ENCODE data around the gene SH3TC2.

The SH3TC2 gene

GRCh38 chr5:148991566-148991965 is 71.3 kb downstream of the SH3TC2 start:
- Histone ChIP-seq H3K4me3 (ENCODE audit: low read depth, low read length) (no peak overlapping the region), H3K27ac (ENCODE audit: extremely low read depth, low read depth, low read length) (no peak overlapping the region), H3K9me3 (ENCODE audit: control insufficient read depth, insufficient read depth, low read depth, low read length) (no peaks in the 10 kb centered on the region), H3K36me3 (ENCODE audit: control insufficient read depth in 2 of 2, insufficient read depth in 1 of 2, low read length in 2 of 2) (no peaks in the 10 kb centered on the region), H3K4me1 (ENCODE audit: control insufficient read depth, insufficient read depth, low read length) (no peaks in the 10 kb centered on the region)
- ChIA-PET CTCF (interaction anchor here (1.0 to 3.9 kb wide), 5 partner anchors 9 to 260 kb away, joined by 3 to 17 read pairs (median 9); no protein-coding TSS in a partner anchor), POLR2A (no interaction called here)
- TF ChIP-seq ATF2 (tag by site-specific recombination; IDR thresholded peaks at IDR 0.05; ENCODE audit: low read depth) = peak; percentile 14; the same call in 1 of the 2 replicates
- no peak for TF ChIP-seq ZBTB21 (tag by site-specific recombination; IDR thresholded peaks at IDR 0.05)

GRCh38 chr5:148990817-148991216 is 72.0 kb downstream of the SH3TC2 start:
- H3K4me1 ChIP-seq (ENCODE audit: control insufficient read depth, insufficient read depth, low read length) = no peaks in the 10 kb centered on the region
- CTCF ChIA-PET = interaction anchor here (0.6 to 3.9 kb wide), 8 partner anchors 9 to 260 kb away, joined by 3 to 17 read pairs (median 3); no protein-coding TSS in a partner anchor
- H3K9me3 ChIP-seq (ENCODE audit: control insufficient read depth, insufficient read depth, low read depth, low read length) = no peaks in the 10 kb centered on the region
- H3K27ac ChIP-seq (ENCODE audit: extremely low read depth, low read depth, low read length) = no peak overlapping the region
- no peaks in the 10 kb centered on the region for H3K36me3 ChIP-seq (ENCODE audit: control insufficient read depth in 2 of 2, insufficient read depth in 1 of 2, low read length in 2 of 2)
- POLR2A ChIA-PET = no interaction called here
- H3K4me3 ChIP-seq (ENCODE audit: low read depth, low read length) = no peak overlapping the region
- TF ChIP-seq SCRT2 (tag by site-specific recombination; IDR thresholded peaks at IDR 0.05) (0 out of 2 replicates have a peak, but pooled peaks have one; percentile 57), SCRT1 (tag by site-specific recombination; IDR thresholded peaks at IDR 0.05; ENCODE audit: borderline replicate concordance) (0 out of 2 replicates have a peak, but pooled peaks have one; percentile 54), ZNF791 (tag by site-specific recombination; IDR thresholded peaks at IDR 0.05) (no peak), ZNF292 (tag by site-specific recombination; IDR thresholded peaks at IDR 0.05; ENCODE audit: borderline replicate concordance, low read depth) (no peak)

- Histone ChIP-seq H3K36me3 (ENCODE audit: control insufficient read depth in 2 of 2, insufficient read depth in 1 of 2, low read length in 2 of 2) (no peaks in the 10 kb centered on the region), H3K4me1 (ENCODE audit: control insufficient read depth, insufficient read depth, low read length) (no peaks in the 10 kb centered on the region), H3K4me3 (ENCODE audit: low read depth, low read length) (no peak overlapping the region), H3K9me3 (ENCODE audit: control insufficient read depth, insufficient read depth, low read depth, low read length) (no peaks in the 10 kb centered on the region), H3K27ac (ENCODE audit: extremely low read depth, low read depth, low read length) (no peak overlapping the region)
- CTCF ChIA-PET = interaction anchor here (0.9 to 3.9 kb wide), 5 partner anchors 8 to 45 kb away, joined by 3 to 21 read pairs (median 11); no protein-coding TSS in a partner anchor
- TF ChIP-seq ZNF785 (tag by site-specific recombination; IDR thresholded peaks at IDR 0.05) (no peak), MEIS1 (CRISPR knock-in tag; IDR thresholded peaks at IDR 0.05; ENCODE audit: borderline replicate concordance) (no peak), ZNF362 (tag by site-specific recombination; IDR thresholded peaks at IDR 0.05) (no peak), ZNF596 (tag by site-specific recombination; IDR thresholded peaks at IDR 0.05) (no peak), ZFP41 (tag by site-specific recombination; IDR thresholded peaks at IDR 0.05; ENCODE audit: borderline replicate concordance) (no peak), AEBP2 (tag by site-specific recombination; IDR thresholded peaks at IDR 0.05; ENCODE audit: borderline replicate concordance) (no peak), ZNF202 (tag by site-specific recombination; IDR thresholded peaks at IDR 0.05; ENCODE audit: borderline replicate concordance) (no peak), ZSCAN30 (tag by site-specific recombination; IDR thresholded peaks at IDR 0.05) (no peak), ZNF426 (tag by site-specific recombination; IDR thresholded peaks at IDR 0.05) (no peak), ZNF513 (tag by site-specific recombination; IDR thresholded peaks at IDR 0.05) (no peak), ZNF18 (tag by site-specific recombination; IDR thresholded peaks at IDR 0.05) (no peak), ZNF792 (tag by site-specific recombination; IDR thresholded peaks at IDR 0.05) (no peak)
- POLR2A ChIA-PET = no interaction called here
Observed at GRCh38 chr5:148989567-148989966, 73.3 kb downstream of the SH3TC2 start.

Data from HEK293 (cell line).